ENCODE data around the gene DSG1. TPM values are rescaled to one million over a fixed set of nuclear protein-coding genes. Genes with fewer than 3 reads are reported as not detected.

Gene DSG1
- total and polyA plus RNA-seq, 4 donors = 0.13 to 2.9 (median 0.65) TPM

DNA sequence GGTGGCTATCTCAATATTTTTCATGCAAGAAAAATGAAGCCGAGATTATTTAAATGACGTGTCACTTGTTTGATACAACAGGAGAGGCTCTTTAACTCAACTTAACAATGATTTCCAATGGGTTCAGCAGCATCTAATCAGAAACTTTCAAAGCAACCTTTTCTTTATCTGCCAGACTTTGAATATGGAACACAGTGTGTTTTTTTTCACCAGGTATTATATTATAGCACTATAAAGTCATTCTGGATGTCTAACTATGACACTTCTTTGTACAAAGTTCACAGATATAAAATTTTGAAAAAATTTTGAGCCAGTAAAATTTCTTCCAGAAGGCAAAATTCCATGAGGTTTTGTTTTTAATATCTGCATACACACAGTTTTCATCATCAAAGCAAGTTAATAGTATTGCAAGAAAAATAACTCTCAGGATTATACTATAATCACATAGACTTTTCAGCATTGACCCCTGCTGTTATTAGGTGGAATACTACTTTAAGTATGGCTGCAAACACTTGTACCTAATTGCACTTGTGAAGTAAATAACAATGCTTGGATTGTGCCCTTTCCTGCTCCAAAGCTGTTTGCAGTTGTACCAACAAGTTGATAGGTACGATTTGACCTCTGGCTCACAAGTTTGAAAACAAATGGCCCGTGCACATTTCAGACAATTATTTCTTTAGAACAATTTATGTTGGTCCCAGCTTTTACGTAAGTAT, 44.0 kb upstream of the DSG1 start:
- no peak for TF ChIP-seq JUND (IDR thresholded peaks at IDR 0.05)
- TF ChIP-seq, protein P1, sequence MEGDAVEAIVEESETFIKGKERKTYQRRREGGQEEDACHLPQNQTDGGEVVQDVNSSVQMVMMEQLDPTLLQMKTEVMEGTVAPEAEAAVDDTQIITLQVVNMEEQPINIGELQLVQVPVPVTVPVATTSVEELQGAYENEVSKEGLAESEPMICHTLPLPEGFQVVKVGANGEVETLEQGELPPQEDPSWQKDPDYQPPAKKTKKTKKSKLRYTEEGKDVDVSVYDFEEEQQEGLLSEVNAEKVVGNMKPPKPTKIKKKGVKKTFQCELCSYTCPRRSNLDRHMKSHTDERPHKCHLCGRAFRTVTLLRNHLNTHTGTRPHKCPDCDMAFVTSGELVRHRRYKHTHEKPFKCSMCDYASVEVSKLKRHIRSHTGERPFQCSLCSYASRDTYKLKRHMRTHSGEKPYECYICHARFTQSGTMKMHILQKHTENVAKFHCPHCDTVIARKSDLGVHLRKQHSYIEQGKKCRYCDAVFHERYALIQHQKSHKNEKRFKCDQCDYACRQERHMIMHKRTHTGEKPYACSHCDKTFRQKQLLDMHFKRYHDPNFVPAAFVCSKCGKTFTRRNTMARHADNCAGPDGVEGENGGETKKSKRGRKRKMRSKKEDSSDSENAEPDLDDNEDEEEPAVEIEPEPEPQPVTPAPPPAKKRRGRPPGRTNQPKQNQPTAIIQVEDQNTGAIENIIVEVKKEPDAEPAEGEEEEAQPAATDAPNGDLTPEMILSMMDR (IDR thresholded peaks at IDR 0.05; ENCODE audit: low read depth, low read length, missing input control) = no peak
- no peak for TF ChIP-seq TAF1 (conservative IDR thresholded peaks at IDR 0.05)
- TF ChIP-seq HNF4G (IDR thresholded peaks at IDR 0.05) = no peak
- TF ChIP-seq FOXA2 (IDR thresholded peaks at IDR 0.05) = peak; percentile 37
- TF ChIP-seq, protein P2, sequence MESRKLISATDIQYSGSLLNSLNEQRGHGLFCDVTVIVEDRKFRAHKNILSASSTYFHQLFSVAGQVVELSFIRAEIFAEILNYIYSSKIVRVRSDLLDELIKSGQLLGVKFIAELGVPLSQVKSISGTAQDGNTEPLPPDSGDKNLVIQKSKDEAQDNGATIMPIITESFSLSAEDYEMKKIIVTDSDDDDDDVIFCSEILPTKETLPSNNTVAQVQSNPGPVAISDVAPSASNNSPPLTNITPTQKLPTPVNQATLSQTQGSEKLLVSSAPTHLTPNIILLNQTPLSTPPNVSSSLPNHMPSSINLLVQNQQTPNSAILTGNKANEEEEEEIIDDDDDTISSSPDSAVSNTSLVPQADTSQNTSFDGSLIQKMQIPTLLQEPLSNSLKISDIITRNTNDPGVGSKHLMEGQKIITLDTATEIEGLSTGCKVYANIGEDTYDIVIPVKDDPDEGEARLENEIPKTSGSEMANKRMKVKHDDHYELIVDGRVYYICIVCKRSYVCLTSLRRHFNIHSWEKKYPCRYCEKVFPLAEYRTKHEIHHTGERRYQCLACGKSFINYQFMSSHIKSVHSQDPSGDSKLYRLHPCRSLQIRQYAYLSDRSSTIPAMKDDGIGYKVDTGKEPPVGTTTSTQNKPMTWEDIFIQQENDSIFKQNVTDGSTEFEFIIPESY (IDR thresholded peaks at IDR 0.05) = no peak
- peak; percentile 26 to 39 for TF ChIP-seq RAD21 (IDR thresholded peaks at IDR 0.05)
- TF ChIP-seq MAX (IDR thresholded peaks at IDR 0.05) = no peak
- peak; percentile 44 for TF ChIP-seq SP1 (IDR thresholded peaks at IDR 0.05)
- TF ChIP-seq, protein P3, sequence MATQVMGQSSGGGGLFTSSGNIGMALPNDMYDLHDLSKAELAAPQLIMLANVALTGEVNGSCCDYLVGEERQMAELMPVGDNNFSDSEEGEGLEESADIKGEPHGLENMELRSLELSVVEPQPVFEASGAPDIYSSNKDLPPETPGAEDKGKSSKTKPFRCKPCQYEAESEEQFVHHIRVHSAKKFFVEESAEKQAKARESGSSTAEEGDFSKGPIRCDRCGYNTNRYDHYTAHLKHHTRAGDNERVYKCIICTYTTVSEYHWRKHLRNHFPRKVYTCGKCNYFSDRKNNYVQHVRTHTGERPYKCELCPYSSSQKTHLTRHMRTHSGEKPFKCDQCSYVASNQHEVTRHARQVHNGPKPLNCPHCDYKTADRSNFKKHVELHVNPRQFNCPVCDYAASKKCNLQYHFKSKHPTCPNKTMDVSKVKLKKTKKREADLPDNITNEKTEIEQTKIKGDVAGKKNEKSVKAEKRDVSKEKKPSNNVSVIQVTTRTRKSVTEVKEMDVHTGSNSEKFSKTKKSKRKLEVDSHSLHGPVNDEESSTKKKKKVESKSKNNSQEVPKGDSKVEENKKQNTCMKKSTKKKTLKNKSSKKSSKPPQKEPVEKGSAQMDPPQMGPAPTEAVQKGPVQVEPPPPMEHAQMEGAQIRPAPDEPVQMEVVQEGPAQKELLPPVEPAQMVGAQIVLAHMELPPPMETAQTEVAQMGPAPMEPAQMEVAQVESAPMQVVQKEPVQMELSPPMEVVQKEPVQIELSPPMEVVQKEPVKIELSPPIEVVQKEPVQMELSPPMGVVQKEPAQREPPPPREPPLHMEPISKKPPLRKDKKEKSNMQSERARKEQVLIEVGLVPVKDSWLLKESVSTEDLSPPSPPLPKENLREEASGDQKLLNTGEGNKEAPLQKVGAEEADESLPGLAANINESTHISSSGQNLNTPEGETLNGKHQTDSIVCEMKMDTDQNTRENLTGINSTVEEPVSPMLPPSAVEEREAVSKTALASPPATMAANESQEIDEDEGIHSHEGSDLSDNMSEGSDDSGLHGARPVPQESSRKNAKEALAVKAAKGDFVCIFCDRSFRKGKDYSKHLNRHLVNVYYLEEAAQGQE (IDR thresholded peaks at IDR 0.05) = no peak
- peak; percentile 52 for TF ChIP-seq YY1 (IDR thresholded peaks at IDR 0.05)
- TF ChIP-seq NR2F2 (IDR thresholded peaks at IDR 0.05) = no peak
- TF ChIP-seq, protein P4, sequence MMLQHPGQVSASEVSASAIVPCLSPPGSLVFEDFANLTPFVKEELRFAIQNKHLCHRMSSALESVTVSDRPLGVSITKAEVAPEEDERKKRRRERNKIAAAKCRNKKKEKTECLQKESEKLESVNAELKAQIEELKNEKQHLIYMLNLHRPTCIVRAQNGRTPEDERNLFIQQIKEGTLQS (IDR thresholded peaks at IDR 0.05) = no peak
- TF ChIP-seq FOXA1 (IDR thresholded peaks at IDR 0.05) = no peak
- TF ChIP-seq RXRA (IDR thresholded peaks at IDR 0.05) = peak; percentile 60 to 62
- peak; percentile 43 to 53 for TF ChIP-seq HNF4A (conservative IDR thresholded peaks at IDR 0.05)
- no peak for TF ChIP-seq GABPA (IDR thresholded peaks at IDR 0.05 in 1 of 2, conservative IDR thresholded peaks at IDR 0.05 in 1 of 2)
- TF ChIP-seq EGR1 (IDR thresholded peaks at IDR 0.05; ENCODE audit: low read depth in 2 of 2) = no peak
- no peaks in the 10 kb centered on the region for H3K36me3 ChIP-seq (ENCODE audit: control insufficient read depth in 4 of 4, insufficient read depth in 3 of 4, low read depth in 1 of 4, low read length in 3 of 4)
- H3K9ac ChIP-seq (ENCODE audit: low read depth in 1 of 2, low read length in 2 of 2) = no peak overlapping the region
- H3K27me3 ChIP-seq (ENCODE audit: control insufficient read depth in 4 of 4, insufficient read depth in 4 of 4, low read length in 3 of 4) = no peaks in the 10 kb centered on the region
- no peak for DNase-seq (ENCODE audit: low spot score)
- 51% methylated on average over 5 of the region's 5 CpGs for WGBS
- peaks cover 3 to 19% (median 13%) of the 10 kb centered on the region in 4 donors for H3K4me1 ChIP-seq (ENCODE audit: control insufficient read depth in 4 of 4, insufficient read depth in 4 of 4, low read length in 3 of 4)
- H3K27ac ChIP-seq (ENCODE audit: low read depth in 1 of 2, low read length in 2 of 2) = no peak overlapping the region
- H3K4me3 ChIP-seq (ENCODE audit: low read depth in 1 of 3, low read length in 3 of 3) = no peak overlapping the region
- H3K9me3 ChIP-seq (ENCODE audit: control insufficient read depth in 4 of 4, low read length in 3 of 4) = no peaks in the 10 kb centered on the region
